ENCODE results near the gene GRID2IP. TPM values are rescaled to one million over a fixed set of nuclear protein-coding genes. Genes with fewer than 3 reads are reported as not detected.

The GRID2IP gene
- total and polyA plus RNA-seq, 4 donors = 0.16 to 0.80 (median 0.50) TPM

- no peak for ATAC-seq (ENCODE audit: insufficient read depth, low FRiP score)
- Histone ChIP-seq H3K27ac (ENCODE audit: low read depth in 1 of 2, low read length in 1 of 2) (no peak overlapping the region), H3K27me3 (ENCODE audit: control insufficient read depth in 3 of 3, insufficient read depth in 3 of 3, low read length in 2 of 3) (peaks cover 0 to 3% (median 0%) of the 10 kb centered on the region in 3 donors), H3K9me3 (ENCODE audit: control insufficient read depth in 4 of 4, insufficient read depth in 3 of 4, low read length in 3 of 4) (peaks cover 0 to 4% (median 0%) of the 10 kb centered on the region in 4 donors), H3K36me3 (ENCODE audit: control insufficient read depth in 4 of 4, insufficient read depth in 4 of 4, low read length in 4 of 4) (no peaks in the 10 kb centered on the region), H3K4me1 (ENCODE audit: control insufficient read depth in 5 of 5, insufficient read depth in 5 of 5, low read length in 5 of 5) (no peaks in the 10 kb centered on the region), H3K9ac (ENCODE audit: insufficient read depth in 1 of 2, low read length in 2 of 2) (no peak overlapping the region), H3K4me3 (no peak overlapping the region)
- no peak for TF ChIP-seq CTCF (IDR thresholded peaks at IDR 0.05; ENCODE audit: control extremely low read depth, extremely low read depth)
- 90 to 93% methylated on average over 2 of the region's 2 CpGs for WGBS, 2 donors
- DNase-seq = no peak
These were observed 56.9 kb downstream of the GRID2IP start for GRCh38 chr7:6494365-6494764.

DNA sequence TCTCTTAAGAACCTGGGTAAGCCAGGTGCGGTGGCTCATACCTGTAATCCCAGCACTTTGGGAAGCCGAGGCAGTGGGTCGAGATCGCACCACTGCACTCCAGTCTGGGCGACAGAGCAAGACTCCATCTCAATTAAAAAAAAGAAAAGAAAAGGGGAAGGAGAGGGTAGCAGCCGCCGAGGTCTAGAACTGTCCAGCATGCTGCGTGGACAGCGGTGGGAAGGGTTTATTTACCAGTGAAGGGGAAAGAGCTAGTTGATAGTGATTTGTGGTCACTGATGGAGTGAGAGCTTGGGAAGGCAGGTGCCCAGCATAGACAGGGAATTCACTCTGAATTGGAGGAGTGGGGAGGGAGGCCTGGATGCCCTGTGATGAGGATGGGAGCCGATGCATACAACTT lies 60.1 kb downstream of the GRID2IP start:
- peaks cover 0 to 3% (median 0%) of the 10 kb centered on the region in 3 donors for H3K27me3 ChIP-seq (ENCODE audit: control insufficient read depth in 3 of 3, insufficient read depth in 3 of 3, low read length in 2 of 3)
- no peaks in the 10 kb centered on the region for H3K4me1 ChIP-seq (ENCODE audit: control insufficient read depth in 5 of 5, insufficient read depth in 5 of 5, low read length in 5 of 5)
- 88 to 89% methylated on average over 10 of the region's 10 CpGs for WGBS, 2 donors
- H3K36me3 ChIP-seq (ENCODE audit: control insufficient read depth in 4 of 4, insufficient read depth in 4 of 4, low read length in 4 of 4) = no peaks in the 10 kb centered on the region
- H3K9ac ChIP-seq (ENCODE audit: insufficient read depth in 1 of 2, low read length in 2 of 2) = no peak overlapping the region
- no peak for DNase-seq
- ATAC-seq (ENCODE audit: insufficient read depth, low FRiP score) = no peak
- H3K4me3 ChIP-seq = no peak overlapping the region
- TF ChIP-seq CTCF (IDR thresholded peaks at IDR 0.05; ENCODE audit: control extremely low read depth, extremely low read depth) = no peak
- H3K9me3 ChIP-seq (ENCODE audit: control insufficient read depth in 4 of 4, insufficient read depth in 3 of 4, low read length in 3 of 4) = peaks cover 0 to 4% (median 0%) of the 10 kb centered on the region in 4 donors
- no peak overlapping the region for H3K27ac ChIP-seq (ENCODE audit: low read depth in 1 of 2, low read length in 1 of 2)

DNA sequence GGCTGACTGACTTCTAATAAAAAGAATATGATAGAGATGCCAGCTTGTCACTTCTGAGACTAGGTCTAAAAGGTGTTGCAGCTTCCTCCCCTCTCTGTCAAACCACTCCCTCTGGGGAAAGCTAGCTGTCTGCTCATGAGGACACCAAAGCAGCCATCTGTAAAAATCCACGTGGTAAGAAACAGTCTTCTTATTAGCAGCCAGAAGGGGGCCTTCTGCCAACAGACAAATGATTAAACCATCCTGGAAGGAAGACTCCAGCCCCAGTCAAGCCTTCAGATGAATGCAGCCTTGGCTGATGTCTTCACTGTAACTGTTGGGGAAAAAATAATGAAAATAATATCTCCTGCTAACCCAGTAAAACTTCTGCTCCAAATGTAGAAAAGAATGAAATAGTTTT lies 61.6 kb downstream of the GRID2IP start:
- WGBS, 2 donors = 24 to 37% methylated on average over 1 of the region's 1 CpG
- DNase-seq (no peak), ATAC-seq (ENCODE audit: insufficient read depth, low FRiP score) (no peak)
- Histone ChIP-seq H3K4me3 (no peak overlapping the region), H3K27me3 (ENCODE audit: control insufficient read depth in 3 of 3, insufficient read depth in 3 of 3, low read length in 2 of 3) (peaks cover 0 to 3% (median 0%) of the 10 kb centered on the region in 3 donors), H3K9ac (ENCODE audit: insufficient read depth in 1 of 2, low read length in 2 of 2) (no peak overlapping the region), H3K36me3 (ENCODE audit: control insufficient read depth in 4 of 4, insufficient read depth in 4 of 4, low read length in 4 of 4) (no peaks in the 10 kb centered on the region), H3K27ac (ENCODE audit: low read depth in 1 of 2, low read length in 1 of 2) (no peak overlapping the region), H3K9me3 (ENCODE audit: control insufficient read depth in 4 of 4, insufficient read depth in 3 of 4, low read length in 3 of 4) (peaks cover 0 to 4% (median 0%) of the 10 kb centered on the region in 4 donors), H3K4me1 (ENCODE audit: control insufficient read depth in 5 of 5, insufficient read depth in 5 of 5, low read length in 5 of 5) (peaks cover 0 to 2% (median under 1%) of the 10 kb centered on the region in 5 donors)
- TF ChIP-seq CTCF (IDR thresholded peaks at IDR 0.05; ENCODE audit: control extremely low read depth, extremely low read depth) = no peak

DNA sequence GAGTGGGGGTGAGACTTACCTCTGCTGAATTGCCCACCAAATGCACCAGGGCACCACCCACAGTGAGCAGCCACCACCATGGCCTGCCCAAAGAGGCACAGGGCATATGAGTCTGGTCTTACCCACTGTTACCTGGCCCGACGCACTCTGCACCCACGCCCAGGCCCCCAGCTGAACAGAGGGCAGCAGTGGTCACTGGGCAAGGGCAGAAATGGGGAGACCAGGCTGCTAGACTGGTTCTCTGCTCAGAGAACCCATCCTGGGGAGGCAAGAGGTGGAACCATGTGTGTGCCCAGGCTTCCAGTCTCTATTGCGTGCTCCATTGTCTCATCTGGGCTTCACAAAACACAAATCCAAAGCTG lies 64.1 kb downstream of the GRID2IP start:
- no peak overlapping the region for H3K9ac ChIP-seq (ENCODE audit: insufficient read depth in 1 of 2, low read length in 2 of 2)
- WGBS, 2 donors = 96 to 100% methylated on average over 4 of the region's 4 CpGs

More for the DNA sequence above, 64.1 kb downstream of the GRID2IP start:
- ATAC-seq (ENCODE audit: insufficient read depth, low FRiP score) = no peak
- no peak for DNase-seq
- peaks cover 0 to 11% (median 2%) of the 10 kb centered on the region in 5 donors for H3K4me1 ChIP-seq (ENCODE audit: control insufficient read depth in 5 of 5, insufficient read depth in 5 of 5, low read length in 5 of 5)
- H3K27ac ChIP-seq (ENCODE audit: low read depth in 1 of 2, low read length in 1 of 2) = no peak overlapping the region
- H3K27me3 ChIP-seq (ENCODE audit: control insufficient read depth in 3 of 3, insufficient read depth in 3 of 3, low read length in 2 of 3) = no peaks in the 10 kb centered on the region
- H3K4me3 ChIP-seq = no peak overlapping the region
- no peaks in the 10 kb centered on the region for H3K36me3 ChIP-seq (ENCODE audit: control insufficient read depth in 4 of 4, insufficient read depth in 4 of 4, low read length in 4 of 4)
- H3K9me3 ChIP-seq (ENCODE audit: control insufficient read depth in 4 of 4, insufficient read depth in 3 of 4, low read length in 3 of 4) = peaks cover 0 to 4% (median 0%) of the 10 kb centered on the region in 4 donors
- no peak for TF ChIP-seq CTCF (IDR thresholded peaks at IDR 0.05; ENCODE audit: control extremely low read depth, extremely low read depth)
